Body of pancreas (tissue), 4 donors: Measurements from ENCODE around the gene CAPN14. TPM values are rescaled to one million over a fixed set of nuclear protein-coding genes. Genes with fewer than 3 reads are reported as not detected.

Experiments used
- ATAC-seq: fragments of 150-250 bp; one replicate; pipeline ENCODE4 v1.9.1; 2016
- DNase-seq, 4 donors: peaks; one replicate each; pipeline ENCODE4 v3.0.0-alpha.2; 2019
- H3K27ac ChIP-seq, 4 donors: fragments of 200-600 bp; sonication (generic); 1 replicate in 3 of 4; 2 replicates in 1 of 4; pipeline versions ENCODE4 v1.5.1 to v1.6.1; 2016 to 2019; ENCODE audit warnings: mild to moderate bottlenecking in 1 of 4, mixed read lengths in 1 of 4, moderate library complexity in 1 of 4
- H3K27me3 ChIP-seq, 2 donors: fragments of 200-600 bp; sonication (generic); one replicate each; pipeline ENCODE4 v1.6.0; 2016; ENCODE audit warnings: mild to moderate bottlenecking in 1 of 2
- H3K36me3 ChIP-seq, 2 donors: fragments of 200-600 bp; sonication (generic); replicated peaks in 1 of 2; 2 replicates each; pipeline ENCODE4 v1.5.1; 2016; ENCODE audit warnings: low read depth in 2 of 2; ENCODE audit not compliant: insufficient read depth in 1 of 2
- H3K4me1 ChIP-seq: fragments of 200-600 bp; sonication (generic); one replicate; pipeline ENCODE4 v1.6.0; 2016
- H3K4me3 ChIP-seq, 2 donors: fragments of 200-600 bp; sonication (generic); 1 replicate in 1 of 2; 2 replicates in 1 of 2; pipeline ENCODE4 v1.5.1; 2016 to 2019
- H3K9me3 ChIP-seq, 3 donors: fragments of 200-600 bp; sonication (generic); 1 replicate in 2 of 3; 2 replicates in 1 of 3; pipeline ENCODE4 v1.5.1; 2016
- POLR2A ChIP-seq, 3 donors: fragments of 450-650 bp; IDR thresholded peaks; one replicate each; pipeline ENCODE4 v1.6.1; 2016; ENCODE audit warnings: antibody characterized with exemption in 3 of 3, mild to moderate bottlenecking in 2 of 3
- WGBS, 2 donors: methylation state at CpG; one replicate each; pipeline ENCODE4 v1.1.5; 2017; 5-methylcytosine and 5-hydroxymethylcytosine counted together
- intact Hi-C: fragments of 100-400 bp; cut with DNase I; formaldehyde crosslinking; loops from one replicate; pipeline ENCODE4 v1.15.1; 2023
- total RNA-seq, 2 donors: library from RNA; depleted of rRNA; stranded (reverse); fragments of >200 nt; gene quantifications; one replicate each; pipeline ENCODE4 v1.1.0, GENCODE V29; 2016
- TF ChIP-seq, protein P1 (sequence below), 7 experiments: fragments of 450-650 bp in 4 of 7; fragments of 200-600 bp in 3 of 7; sonication (generic) in 3 of 7; IDR thresholded peaks; one replicate each; pipeline ENCODE4 v1.5.1; 2016 to 2019; ENCODE audit warnings: antibody characterized with exemption in 7 of 7

Gene CAPN14
- total RNA-seq, 2 donors from 2014 or later = not detected

DNA sequence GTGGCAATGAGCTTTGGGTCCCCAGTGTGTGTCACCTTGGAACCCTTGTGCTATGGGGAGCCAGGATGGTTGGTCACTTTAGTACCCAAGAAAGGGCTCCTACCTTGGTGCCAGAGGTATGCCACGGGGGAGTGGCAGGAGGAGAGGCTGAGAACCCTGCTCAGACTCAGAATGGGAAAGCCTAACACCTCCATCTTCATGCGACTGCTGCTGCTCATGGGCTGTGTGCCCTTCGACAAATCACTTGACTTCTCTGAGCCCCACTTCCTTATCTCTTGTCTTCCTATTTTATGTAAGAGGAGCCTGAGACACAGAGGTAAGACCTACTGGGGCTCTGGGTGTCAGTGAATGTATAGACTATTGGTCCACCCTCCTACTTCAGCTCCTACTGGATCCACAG, 41.8 kb upstream of the CAPN14 start:
- H3K9me3 ChIP-seq = no peaks in the 10 kb centered on the region
- no peaks in the 10 kb centered on the region for H3K36me3 ChIP-seq
- no peak overlapping the region for H3K27ac ChIP-seq
- ATAC-seq = no peak
- intact Hi-C loops = no loop called here
- TF ChIP-seq, protein P1, sequence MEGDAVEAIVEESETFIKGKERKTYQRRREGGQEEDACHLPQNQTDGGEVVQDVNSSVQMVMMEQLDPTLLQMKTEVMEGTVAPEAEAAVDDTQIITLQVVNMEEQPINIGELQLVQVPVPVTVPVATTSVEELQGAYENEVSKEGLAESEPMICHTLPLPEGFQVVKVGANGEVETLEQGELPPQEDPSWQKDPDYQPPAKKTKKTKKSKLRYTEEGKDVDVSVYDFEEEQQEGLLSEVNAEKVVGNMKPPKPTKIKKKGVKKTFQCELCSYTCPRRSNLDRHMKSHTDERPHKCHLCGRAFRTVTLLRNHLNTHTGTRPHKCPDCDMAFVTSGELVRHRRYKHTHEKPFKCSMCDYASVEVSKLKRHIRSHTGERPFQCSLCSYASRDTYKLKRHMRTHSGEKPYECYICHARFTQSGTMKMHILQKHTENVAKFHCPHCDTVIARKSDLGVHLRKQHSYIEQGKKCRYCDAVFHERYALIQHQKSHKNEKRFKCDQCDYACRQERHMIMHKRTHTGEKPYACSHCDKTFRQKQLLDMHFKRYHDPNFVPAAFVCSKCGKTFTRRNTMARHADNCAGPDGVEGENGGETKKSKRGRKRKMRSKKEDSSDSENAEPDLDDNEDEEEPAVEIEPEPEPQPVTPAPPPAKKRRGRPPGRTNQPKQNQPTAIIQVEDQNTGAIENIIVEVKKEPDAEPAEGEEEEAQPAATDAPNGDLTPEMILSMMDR (IDR thresholded peaks at IDR 0.05) = no peak
- WGBS, 2 donors = 83 to 88% methylated on average over 3 of the region's 3 CpGs
- H3K4me3 ChIP-seq = no peak overlapping the region
- H3K4me1 ChIP-seq = no peaks in the 10 kb centered on the region
- H3K27me3 ChIP-seq = no peaks in the 10 kb centered on the region
- DNase-seq = no peak

GRCh38 chr2:31258351-31258750, 41.0 kb upstream of the CAPN14 start:
- Histone ChIP-seq H3K36me3 (no peaks in the 10 kb centered on the region), H3K4me3 (no peak overlapping the region), H3K4me1 (no peaks in the 10 kb centered on the region), H3K27me3 (no peaks in the 10 kb centered on the region), H3K9me3 (no peaks in the 10 kb centered on the region), H3K27ac (no peak overlapping the region)
- no peak for ATAC-seq
- TF ChIP-seq, protein P1 (IDR thresholded peaks at IDR 0.05) = no peak
- TF ChIP-seq POLR2A (IDR thresholded peaks at IDR 0.05) = no peak
- DNase-seq = no peak
- WGBS, 2 donors = 70 to 75% methylated on average over 5 of the region's 5 CpGs
- intact Hi-C loops = no loop called here

GRCh38 chr2:31256611-31257382, 39.5 kb upstream of the CAPN14 start:
- no peaks in the 10 kb centered on the region for H3K36me3 ChIP-seq
- H3K27ac ChIP-seq = no peak overlapping the region
- no peaks in the 10 kb centered on the region for H3K9me3 ChIP-seq
- no peak overlapping the region for H3K4me3 ChIP-seq
- no peak for ATAC-seq
- TF ChIP-seq, protein P1 (IDR thresholded peaks at IDR 0.05) = no peak
- no peak for TF ChIP-seq POLR2A (IDR thresholded peaks at IDR 0.05)
- H3K4me1 ChIP-seq = no peaks in the 10 kb centered on the region
- WGBS, 2 donors = 90 to 98% methylated on average over 3 to 4 of the region's 4 CpGs
- intact Hi-C loops = no loop called here
- no peak for DNase-seq
- H3K27me3 ChIP-seq = no peaks in the 10 kb centered on the region

DNA sequence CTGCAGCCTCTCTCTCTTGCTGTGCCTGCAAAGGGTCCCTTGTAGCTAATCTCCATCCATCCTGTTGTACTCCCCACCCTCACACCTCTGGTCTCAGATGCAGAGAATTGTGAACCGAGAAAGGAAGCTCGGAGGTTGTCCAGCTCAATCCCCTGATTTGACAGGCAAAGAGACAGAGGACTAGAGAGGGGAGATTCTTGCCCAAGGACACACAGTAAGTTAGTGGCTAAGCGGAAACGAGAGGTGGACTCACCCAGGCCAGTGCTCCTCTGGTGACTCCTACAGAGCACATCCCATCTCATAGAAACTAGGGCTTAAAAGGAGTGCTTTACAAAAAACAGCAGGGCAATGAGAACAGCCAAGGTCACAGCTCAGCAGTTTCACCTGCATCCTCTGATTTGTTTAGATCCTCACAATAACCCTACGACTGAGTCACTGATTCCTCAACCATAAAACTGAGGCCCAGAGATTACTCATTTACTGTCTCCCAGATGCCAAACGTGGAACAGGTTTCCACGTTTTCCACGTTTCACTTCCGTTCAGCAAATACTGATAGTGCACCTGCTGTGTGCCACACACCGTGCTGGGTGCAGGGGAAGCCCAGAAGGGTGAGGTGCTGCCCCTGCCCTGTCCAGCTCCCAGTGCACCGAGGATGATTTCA, 38.7 kb upstream of the CAPN14 start:
- Histone ChIP-seq H3K27ac (no peak overlapping the region), H3K4me1 (no peaks in the 10 kb centered on the region), H3K27me3 (no peaks in the 10 kb centered on the region), H3K4me3 (no peak overlapping the region), H3K9me3 (no peaks in the 10 kb centered on the region), H3K36me3 (no peaks in the 10 kb centered on the region)
- TF ChIP-seq POLR2A (IDR thresholded peaks at IDR 0.05) = no peak
- TF ChIP-seq, protein P1 (IDR thresholded peaks at IDR 0.05) = no peak
- intact Hi-C loops = no loop called here
- ATAC-seq (no peak), DNase-seq (no peak)
- 69 to 74% methylated on average over 11 of the region's 11 CpGs for WGBS, 2 donors
